Mucosa of descending colon (tissue), 3 donors: Measurements from ENCODE around the gene IQCK. TPM values are rescaled to one million over a fixed set of nuclear protein-coding genes. Genes with fewer than 3 reads are reported as not detected.

Experiments
- ATAC-seq: fragments of 200-7000 bp; cut with Tn5 transposase; one replicate; pipeline ENCODE4 v1.9.1; 2020; ENCODE audit warnings: mild to moderate bottlenecking, moderate library complexity
- DNase-seq, 3 donors: peaks; one replicate each; pipeline ENCODE4 v3.0.0-alpha.2; 2020
- H3K36me3 ChIP-seq: fragments of 200-600 bp; one replicate; pipeline ENCODE4 v1.8.0; 2021; ENCODE audit warnings: low read depth, mild to moderate bottlenecking
- H3K4me1 ChIP-seq: fragments of 200-600 bp; one replicate; pipeline ENCODE4 v1.8.0; 2021; ENCODE audit warnings: low read depth, mild to moderate bottlenecking
- H3K4me3 ChIP-seq: fragments of 200-600 bp; one replicate; pipeline ENCODE4 v1.8.0; 2021; ENCODE audit warnings: mild to moderate bottlenecking
- H3K9me3 ChIP-seq: fragments of 200-600 bp; one replicate; pipeline ENCODE4 v1.8.0; 2021; ENCODE audit warnings: mild to moderate bottlenecking
- CTCF ChIP-seq: fragments of 200-600 bp; IDR thresholded peaks from one replicate; pipeline ENCODE4 v1.8.0; 2022; ENCODE audit warnings: antibody characterized with exemption, mild to moderate bottlenecking
- intact Hi-C, 2 donors: fragments of 100-400 bp; cut with DNase I in 1 of 2; cut with micrococcal nuclease in 1 of 2; formaldehyde crosslinking; loops; one replicate each; pipeline versions ENCODE4 v1.11.0 to v1.11.1; 2022; cut with DNase I, micrococcal nuclease
- total RNA-seq, 3 donors: library from RNA; stranded (reverse); fragmentation: NEBNext Ultra II Directional in 2 of 3; extraction: Animal tissue kit (Norgen Biotek cat#: 25700) in 2 of 3; gene quantifications; one replicate each; pipeline versions ENCODE4 v1.2.1 to v1.2.4, GENCODE V29; 2021 to 2023
- donor health status: DM: no; HTN: no; CAD: no; lungs with moderate emphysema.
- donor health status: DM: no; HTN: no; CAD: no.
- donor health status: DM: no; HTN: yes; CAD: no.

IQCK gene
- total RNA-seq, 3 donors from 2014 or later: 9.1 to 14.0 (median 12.0) TPM

- no peak for TF ChIP-seq CTCF
- Histone ChIP-seq H3K36me3 (no peaks in the 10 kb centered on the region), H3K4me3 (no peak overlapping the region), H3K4me1 (no peaks in the 10 kb centered on the region), H3K9me3 (no peaks in the 10 kb centered on the region)
- intact Hi-C loops: no loop called here
- ATAC-seq (no peak), DNase-seq (no peak)
These were observed 156.9 kb downstream of the IQCK start for GRCh38 chr16:19874851-19875546.

GRCh38 chr16:19875900-19876299 is 157.8 kb downstream of the IQCK start:
- DNase-seq (no peak), ATAC-seq (no peak)
- no peaks in the 10 kb centered on the region for H3K36me3 ChIP-seq
- intact Hi-C loops: no loop called here
- no peaks in the 10 kb centered on the region for H3K9me3 ChIP-seq
- no peak for TF ChIP-seq CTCF
- no peak overlapping the region for H3K4me3 ChIP-seq
- H3K4me1 ChIP-seq: no peaks in the 10 kb centered on the region

GRCh38 chr16:19876501-19877059 is 158.5 kb downstream of the IQCK start:
- H3K36me3 ChIP-seq: no peaks in the 10 kb centered on the region
- intact Hi-C loops: no loop called here
- no peak for DNase-seq
- H3K9me3 ChIP-seq: no peaks in the 10 kb centered on the region
- no peak overlapping the region for H3K4me3 ChIP-seq
- no peak for ATAC-seq
- no peak for TF ChIP-seq CTCF
- no peaks in the 10 kb centered on the region for H3K4me1 ChIP-seq

GRCh38 chr16:19878757-19879156 is 160.7 kb downstream of the IQCK start:
- intact Hi-C loops: no loop called here
- TF ChIP-seq CTCF: no peak
- H3K36me3 ChIP-seq: no peaks in the 10 kb centered on the region
- ATAC-seq (no peak), DNase-seq (no peak)
- no peak overlapping the region for H3K4me3 ChIP-seq
- no peaks in the 10 kb centered on the region for H3K9me3 ChIP-seq
- no peaks in the 10 kb centered on the region for H3K4me1 ChIP-seq

GRCh38 chr16:19879241-19879792 is 161.2 kb downstream of the IQCK start:
- no peak for ATAC-seq
- Histone ChIP-seq H3K4me1 (no peaks in the 10 kb centered on the region), H3K9me3 (no peaks in the 10 kb centered on the region), H3K36me3 (no peaks in the 10 kb centered on the region), H3K4me3 (no peak overlapping the region)
- TF ChIP-seq CTCF: no peak
- DNase-seq: peak in 1 of 3 donors; percentile 4
- intact Hi-C loops: no loop called here
